HEK293 (cell line): ENCODE data around the gene COL4A1.

ENCODE experiments used
- ZNF658 ChIP-seq: fragments of 450-650 bp; formaldehyde crosslinking; IDR thresholded peaks from 2 replicates; pipeline ENCODE4; 2016; ENCODE audit warnings: missing biosample characterization, missing genetic modification characterization
- TF ChIP-seq, protein P1 (sequence below): fragments of 450-650 bp; formaldehyde crosslinking; IDR thresholded peaks from 2 replicates; pipeline ENCODE4 v1.5.1; 2016; ENCODE audit warnings: missing biosample characterization, missing genetic modification characterization
- TF ChIP-seq, protein P2 (sequence below): fragments of 450-650 bp; formaldehyde crosslinking; IDR thresholded peaks from 2 replicates; pipeline ENCODE4 v1.5.1; 2016; ENCODE audit warnings: missing biosample characterization, missing genetic modification characterization
- TF ChIP-seq, protein P3 (sequence below): fragments of 450-650 bp; formaldehyde crosslinking; IDR thresholded peaks from 2 replicates; pipeline ENCODE4 v1.5.1; 2016; ENCODE audit warnings: missing biosample characterization, missing genetic modification characterization
- TF ChIP-seq, protein P4 (sequence below): fragments of 450-650 bp; formaldehyde crosslinking; IDR thresholded peaks from 2 replicates; pipeline ENCODE4 v1.5.1; 2016; ENCODE audit warnings: missing biosample characterization, missing genetic modification characterization

DNA sequence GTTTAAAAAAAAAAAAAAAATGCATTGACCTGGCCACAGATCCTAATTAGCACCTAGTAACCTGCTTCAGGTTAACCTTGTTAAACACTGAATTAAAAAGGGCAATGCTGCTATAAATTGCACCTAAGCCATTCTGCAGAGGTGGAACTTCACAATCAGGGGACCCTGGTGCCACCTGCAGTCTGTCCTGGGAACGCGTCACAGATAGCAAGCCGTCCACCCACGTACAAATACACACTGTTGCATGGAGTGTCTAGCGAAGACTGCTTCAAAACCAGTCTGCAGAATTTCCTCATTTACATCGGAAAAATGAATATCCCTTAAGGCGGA is 169.3 kb downstream of the COL4A1 start:
- TF ChIP-seq, protein P1, sequence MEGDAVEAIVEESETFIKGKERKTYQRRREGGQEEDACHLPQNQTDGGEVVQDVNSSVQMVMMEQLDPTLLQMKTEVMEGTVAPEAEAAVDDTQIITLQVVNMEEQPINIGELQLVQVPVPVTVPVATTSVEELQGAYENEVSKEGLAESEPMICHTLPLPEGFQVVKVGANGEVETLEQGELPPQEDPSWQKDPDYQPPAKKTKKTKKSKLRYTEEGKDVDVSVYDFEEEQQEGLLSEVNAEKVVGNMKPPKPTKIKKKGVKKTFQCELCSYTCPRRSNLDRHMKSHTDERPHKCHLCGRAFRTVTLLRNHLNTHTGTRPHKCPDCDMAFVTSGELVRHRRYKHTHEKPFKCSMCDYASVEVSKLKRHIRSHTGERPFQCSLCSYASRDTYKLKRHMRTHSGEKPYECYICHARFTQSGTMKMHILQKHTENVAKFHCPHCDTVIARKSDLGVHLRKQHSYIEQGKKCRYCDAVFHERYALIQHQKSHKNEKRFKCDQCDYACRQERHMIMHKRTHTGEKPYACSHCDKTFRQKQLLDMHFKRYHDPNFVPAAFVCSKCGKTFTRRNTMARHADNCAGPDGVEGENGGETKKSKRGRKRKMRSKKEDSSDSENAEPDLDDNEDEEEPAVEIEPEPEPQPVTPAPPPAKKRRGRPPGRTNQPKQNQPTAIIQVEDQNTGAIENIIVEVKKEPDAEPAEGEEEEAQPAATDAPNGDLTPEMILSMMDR = no peak
- TF ChIP-seq, protein P2, sequence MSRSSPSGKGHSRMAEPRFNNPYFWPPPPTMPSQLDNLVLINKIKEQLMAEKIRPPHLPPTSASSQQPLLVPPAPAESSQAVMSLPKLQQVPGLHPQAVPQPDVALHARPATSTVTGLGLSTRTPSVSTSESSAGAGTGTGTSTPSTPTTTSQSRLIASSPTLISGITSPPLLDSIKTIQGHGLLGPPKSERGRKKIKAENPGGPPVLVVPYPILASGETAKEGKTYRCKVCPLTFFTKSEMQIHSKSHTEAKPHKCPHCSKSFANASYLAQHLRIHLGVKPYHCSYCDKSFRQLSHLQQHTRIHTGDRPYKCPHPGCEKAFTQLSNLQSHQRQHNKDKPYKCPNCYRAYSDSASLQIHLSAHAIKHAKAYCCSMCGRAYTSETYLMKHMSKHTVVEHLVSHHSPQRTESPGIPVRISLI (tag by site-specific recombination) = no peak
- TF ChIP-seq, protein P3, sequence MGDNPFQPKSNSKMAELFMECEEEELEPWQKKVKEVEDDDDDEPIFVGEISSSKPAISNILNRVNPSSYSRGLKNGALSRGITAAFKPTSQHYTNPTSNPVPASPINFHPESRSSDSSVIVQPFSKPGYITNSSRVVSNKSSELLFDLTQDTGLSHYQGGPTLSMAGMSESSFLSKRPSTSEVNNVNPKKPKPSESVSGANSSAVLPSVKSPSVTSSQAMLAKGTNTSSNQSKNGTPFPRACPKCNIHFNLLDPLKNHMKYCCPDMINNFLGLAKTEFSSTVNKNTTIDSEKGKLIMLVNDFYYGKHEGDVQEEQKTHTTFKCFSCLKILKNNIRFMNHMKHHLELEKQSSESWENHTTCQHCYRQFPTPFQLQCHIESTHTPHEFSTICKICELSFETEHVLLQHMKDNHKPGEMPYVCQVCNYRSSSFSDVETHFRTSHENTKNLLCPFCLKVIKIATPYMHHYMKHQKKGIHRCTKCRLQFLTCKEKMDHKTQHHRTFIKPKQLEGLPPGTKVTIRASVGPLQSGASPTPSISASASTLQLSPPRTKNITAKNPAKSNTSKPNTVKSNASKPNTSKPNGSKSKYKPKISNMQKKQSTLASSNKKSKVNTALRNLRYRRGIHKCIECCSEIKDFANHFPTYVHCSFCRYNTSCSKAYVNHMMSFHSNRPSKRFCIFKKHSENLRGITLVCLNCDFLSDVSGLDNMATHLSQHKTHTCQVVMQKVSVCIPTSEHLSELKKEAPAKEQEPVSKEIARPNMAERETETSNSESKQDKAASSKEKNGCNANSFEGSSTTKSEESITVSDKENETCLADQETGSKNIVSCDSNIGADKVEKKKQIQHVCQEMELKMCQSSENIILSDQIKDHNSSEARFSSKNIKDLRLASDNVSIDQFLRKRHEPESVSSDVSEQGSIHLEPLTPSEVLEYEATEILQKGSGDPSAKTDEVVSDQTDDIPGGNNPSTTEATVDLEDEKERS (tag by site-specific recombination) = no peak
- TF ChIP-seq, protein P4, sequence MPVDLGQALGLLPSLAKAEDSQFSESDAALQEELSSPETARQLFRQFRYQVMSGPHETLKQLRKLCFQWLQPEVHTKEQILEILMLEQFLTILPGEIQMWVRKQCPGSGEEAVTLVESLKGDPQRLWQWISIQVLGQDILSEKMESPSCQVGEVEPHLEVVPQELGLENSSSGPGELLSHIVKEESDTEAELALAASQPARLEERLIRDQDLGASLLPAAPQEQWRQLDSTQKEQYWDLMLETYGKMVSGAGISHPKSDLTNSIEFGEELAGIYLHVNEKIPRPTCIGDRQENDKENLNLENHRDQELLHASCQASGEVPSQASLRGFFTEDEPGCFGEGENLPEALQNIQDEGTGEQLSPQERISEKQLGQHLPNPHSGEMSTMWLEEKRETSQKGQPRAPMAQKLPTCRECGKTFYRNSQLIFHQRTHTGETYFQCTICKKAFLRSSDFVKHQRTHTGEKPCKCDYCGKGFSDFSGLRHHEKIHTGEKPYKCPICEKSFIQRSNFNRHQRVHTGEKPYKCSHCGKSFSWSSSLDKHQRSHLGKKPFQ (tag by site-specific recombination) = no peak
- TF ChIP-seq ZNF658 (tag by site-specific recombination) = no peak
